PC-9 (cell line): ENCODE measurements around the gene PPP1R16B.

ENCODE experiments used
- EZH2 ChIP-seq: fragments of 200-600 bp; sonication (generic); IDR thresholded peaks from 2 replicates; pipeline ENCODE4 v1.8.0; 2017; ENCODE audit warnings: antibody characterized with exemption, low read depth
- TF ChIP-seq, protein P1 (sequence below): fragments of 200-600 bp; sonication (generic); conservative IDR thresholded peaks from 2 replicates; pipeline ENCODE4 v1.6.1; 2017; ENCODE audit warnings: mixed run types, antibody characterized with exemption, mild to moderate bottlenecking, moderate library complexity

DNA sequence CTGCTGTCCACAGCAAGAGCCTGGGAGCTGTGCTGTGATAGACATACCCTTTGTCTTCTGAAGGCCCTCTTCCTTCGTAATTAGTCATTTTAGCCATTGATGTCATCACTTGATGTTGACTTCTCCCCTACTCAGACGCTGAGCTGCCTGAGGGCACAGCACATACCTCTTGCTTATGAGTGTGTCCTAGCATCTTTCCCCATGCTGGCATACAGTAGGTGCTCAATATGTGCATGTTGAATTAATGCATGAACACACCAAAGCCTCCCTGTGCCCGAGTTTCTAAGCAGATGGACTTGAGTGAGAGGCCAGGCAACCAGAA, 85.0 kb downstream of the PPP1R16B start:
- TF ChIP-seq, protein P1, sequence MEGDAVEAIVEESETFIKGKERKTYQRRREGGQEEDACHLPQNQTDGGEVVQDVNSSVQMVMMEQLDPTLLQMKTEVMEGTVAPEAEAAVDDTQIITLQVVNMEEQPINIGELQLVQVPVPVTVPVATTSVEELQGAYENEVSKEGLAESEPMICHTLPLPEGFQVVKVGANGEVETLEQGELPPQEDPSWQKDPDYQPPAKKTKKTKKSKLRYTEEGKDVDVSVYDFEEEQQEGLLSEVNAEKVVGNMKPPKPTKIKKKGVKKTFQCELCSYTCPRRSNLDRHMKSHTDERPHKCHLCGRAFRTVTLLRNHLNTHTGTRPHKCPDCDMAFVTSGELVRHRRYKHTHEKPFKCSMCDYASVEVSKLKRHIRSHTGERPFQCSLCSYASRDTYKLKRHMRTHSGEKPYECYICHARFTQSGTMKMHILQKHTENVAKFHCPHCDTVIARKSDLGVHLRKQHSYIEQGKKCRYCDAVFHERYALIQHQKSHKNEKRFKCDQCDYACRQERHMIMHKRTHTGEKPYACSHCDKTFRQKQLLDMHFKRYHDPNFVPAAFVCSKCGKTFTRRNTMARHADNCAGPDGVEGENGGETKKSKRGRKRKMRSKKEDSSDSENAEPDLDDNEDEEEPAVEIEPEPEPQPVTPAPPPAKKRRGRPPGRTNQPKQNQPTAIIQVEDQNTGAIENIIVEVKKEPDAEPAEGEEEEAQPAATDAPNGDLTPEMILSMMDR, result no peak
- no peak for TF ChIP-seq EZH2
